SIG-M5 treated with dmso at 0.1 percent for 504 hours (cell line): ENCODE measurements around the gene MAN2A1.

ENCODE experiments used
- DNase-seq: peaks from one replicate; lab custom pipeline; 2025; ENCODE audit not compliant: unreplicated experiment; lab: John Stamatoyannopoulos, UW

Gene MAN2A1

GRCh38 chr5:109678447-109678846 is 11.3 kb upstream of the MAN2A1 start:
- no peak for DNase-seq

GRCh38 chr5:109681763-109682162 is 8.0 kb upstream of the MAN2A1 start:
- DNase-seq, result no peak

DNA sequence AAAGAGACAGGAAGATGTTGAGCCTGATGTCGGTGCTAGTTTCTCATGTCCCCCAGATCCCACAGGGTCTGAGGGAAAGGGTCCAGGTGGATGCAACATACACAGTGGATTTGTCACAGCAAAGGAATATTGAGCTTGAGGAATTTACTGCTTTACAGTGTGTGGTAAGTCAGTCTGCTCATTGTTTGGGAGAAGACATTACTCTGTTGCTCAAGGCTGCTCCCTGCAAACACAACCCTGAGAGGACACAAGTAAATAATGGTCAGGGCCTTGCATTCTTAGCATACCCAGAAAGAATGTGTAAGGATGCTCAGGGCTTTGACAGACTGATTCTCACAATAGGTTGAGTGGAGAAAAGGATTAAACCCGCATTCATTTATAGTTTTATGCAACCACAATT is 7.3 kb upstream of the MAN2A1 start:
- DNase-seq, result no peak

- DNase-seq, result no peak
Observed at GRCh38 chr5:109685916-109686315, 3.8 kb upstream of the MAN2A1 start.

DNA sequence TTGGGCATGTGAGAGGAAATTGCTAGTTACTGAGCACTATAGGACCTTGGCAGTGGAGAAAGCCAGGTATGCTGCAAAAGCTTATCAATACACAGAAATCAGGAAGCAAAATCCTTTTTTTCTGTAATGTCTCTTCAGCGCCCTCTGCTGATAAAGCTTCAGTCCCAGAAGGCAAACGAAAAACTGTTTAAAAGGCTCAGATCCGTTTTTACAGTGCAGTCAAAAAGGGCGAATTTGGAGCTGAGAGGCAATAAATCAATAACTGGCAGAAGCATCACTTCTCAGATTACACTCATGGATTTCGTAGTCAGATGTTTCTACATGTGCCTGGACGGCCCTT is 1.1 kb upstream of the MAN2A1 start:
- DNase-seq, result peak; percentile 86

GRCh38 chr5:109688970-109689739 is 572 bp upstream of the MAN2A1 start:
- peak; percentile 90 for DNase-seq

DNA sequence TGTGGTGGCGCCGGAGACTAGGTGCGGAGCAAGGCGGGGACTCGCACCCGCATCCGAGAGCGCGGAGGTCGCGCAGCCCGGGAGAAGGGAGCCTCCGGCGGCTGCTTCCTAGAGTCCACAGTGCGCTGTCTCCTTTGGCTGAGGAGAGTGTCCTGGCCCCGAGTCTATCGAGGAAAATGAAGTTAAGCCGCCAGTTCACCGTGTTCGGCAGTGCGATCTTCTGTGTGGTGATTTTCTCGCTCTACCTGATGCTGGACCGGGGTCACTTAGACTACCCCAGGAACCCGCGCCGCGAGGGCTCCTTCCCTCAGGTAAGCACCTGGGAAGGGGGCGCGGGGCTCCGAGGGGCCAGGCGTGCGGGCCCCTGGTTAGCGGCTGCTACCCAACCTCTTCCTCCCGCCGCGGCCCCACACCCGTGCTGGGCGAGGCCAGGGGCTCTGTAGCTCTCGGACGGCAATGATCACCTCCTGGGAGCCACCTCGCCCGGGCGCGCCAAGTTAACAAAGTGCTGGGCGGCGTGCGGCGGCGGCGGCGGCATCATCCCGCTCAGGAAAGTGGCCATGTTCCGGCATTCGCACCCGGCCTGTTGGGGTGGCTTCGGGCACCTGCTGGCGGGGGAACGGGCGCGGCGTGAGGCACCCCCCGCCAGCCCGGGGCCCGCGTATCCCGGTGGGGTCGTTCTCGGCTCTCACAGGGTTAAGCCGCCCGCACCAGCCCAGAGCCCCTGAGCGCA is 681 bp downstream of the MAN2A1 start:
- peak; percentile 37 for DNase-seq

DNA sequence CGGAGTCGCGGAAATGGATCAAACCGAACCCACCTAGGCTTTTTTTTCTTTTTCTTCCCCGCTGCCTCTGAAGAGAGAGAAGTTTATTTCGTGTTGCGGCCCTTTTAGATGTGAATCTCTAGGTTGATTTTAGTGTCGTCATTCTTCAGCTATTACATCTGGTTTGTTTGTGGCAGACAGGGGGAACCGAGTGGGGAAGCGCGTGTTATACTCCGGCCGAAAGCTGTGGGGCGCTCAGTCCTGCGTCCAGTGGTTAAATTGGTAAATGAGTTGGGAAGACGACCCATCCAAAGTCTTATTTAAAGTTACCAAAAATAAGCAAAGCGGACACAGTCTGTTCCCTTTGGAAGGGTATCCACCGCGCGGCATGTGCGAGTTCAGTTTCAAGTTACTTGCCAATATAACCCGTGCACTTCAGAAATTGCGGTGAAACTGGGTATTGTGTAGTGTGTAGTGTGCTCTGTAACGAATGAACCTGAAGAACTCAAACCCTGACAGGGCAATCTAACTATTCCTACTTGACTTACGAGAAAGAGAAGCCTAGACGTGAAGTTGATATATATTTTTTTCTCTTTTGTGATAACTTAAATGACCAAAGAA is 1.3 kb downstream of the MAN2A1 start:
- DNase-seq, result peak; percentile 75

DNA sequence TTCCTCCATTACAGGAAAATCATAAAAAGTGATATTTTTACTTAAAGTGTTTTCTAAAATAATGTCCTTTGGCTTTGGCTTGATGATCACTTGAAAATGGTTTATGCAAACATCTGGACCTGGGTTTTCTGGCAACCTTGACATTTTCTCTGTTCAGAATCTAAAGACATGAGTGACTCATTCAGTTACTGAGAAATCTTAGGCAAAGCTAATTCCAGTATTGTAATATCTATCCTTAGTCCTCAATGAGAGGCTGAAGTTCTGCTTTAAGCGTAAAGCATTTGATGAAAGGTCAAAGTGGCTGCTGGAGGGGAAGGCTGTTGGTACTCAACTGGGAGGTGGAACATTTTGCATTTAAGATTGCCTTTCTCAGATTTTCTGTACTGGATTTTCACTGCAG is 2.3 kb downstream of the MAN2A1 start:
- DNase-seq, result peak; percentile 17

- no peak for DNase-seq
Observed at GRCh38 chr5:109692852-109693251, 3.1 kb downstream of the MAN2A1 start.

DNA sequence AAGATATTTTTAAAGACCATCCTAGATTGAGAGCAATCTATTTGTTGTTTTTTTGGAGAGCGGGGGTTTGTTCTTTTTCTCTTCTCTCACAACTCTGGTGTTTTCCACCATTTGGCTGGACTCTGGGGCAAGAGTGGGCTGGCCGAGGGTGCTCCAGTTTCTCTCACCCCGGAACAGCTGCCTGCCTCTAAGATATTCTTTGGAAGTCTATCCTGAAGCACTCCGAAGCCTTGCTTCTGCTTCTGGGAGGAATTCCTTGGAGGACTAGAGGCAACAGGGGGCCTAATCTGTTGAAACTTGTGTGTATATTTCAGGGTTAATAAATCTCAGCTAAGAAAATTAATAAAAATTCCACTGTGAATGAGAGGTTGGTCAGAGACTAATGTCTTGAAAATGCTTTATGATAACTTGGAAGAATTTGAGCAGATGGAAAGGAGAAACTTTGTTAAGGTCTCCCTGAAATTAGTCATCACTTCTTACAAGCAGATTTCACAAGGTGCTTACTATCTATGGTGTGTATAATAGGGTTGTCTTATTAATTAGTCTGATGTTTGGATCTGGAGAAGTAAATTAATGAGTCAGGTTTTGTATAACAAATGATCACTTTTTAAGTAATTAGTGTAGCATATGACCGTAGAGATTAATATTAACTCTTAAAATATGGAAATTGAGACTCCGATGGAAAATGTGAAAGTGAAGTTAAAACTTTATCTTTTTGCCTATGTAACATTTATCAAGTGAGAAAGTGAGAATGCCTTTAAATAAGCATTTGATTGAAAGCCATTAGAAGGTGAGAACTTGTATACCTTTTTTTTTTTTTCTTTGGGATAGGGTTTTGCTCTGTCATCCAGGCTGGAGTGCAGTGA is 4.0 kb downstream of the MAN2A1 start:
- peak; percentile 15 for DNase-seq

- no peak for DNase-seq
Observed at GRCh38 chr5:109694451-109694891, 4.7 kb downstream of the MAN2A1 start.

DNA sequence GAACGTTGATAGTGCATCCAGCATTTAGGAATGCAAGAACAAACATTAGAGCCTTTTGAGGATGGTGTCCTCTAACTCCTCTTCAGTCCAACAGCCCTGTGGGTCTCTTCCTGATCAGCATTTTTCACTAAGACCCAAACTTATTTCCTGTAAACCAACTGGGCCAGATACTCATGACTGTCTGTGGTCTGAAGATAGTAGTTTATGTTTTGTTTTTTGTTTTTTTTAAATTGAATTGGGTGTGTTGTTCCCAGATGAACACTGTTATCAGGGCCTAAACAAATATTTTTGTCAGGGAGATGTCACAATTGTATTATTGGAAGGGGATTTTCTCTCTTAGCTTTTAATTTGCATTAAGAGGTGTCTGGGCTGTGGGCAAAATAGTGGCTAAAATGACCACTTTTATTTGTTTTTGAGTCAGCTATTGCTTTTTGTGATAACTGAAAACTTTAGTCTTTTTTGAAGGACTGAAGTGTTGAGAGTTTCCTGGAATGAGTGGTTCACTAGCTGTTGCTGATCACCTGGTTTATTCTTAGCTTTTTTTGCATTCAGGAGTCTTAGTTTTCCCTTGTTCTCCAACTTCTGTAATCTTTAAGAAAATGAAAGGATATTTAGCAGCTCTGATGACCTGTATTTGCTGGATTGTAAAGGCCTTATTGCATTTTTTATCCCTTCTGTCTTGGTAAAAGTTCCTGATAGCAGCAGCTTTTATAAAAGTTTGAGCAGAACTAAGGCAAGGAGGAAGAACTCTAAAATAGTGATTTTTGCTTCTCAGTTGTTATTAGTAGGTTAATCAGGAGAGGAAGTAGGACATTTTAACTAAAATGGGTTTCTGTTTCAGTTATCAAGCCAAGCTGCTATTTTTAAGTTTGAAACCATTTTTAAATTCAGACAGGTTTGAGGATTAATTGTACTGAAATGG is 5.5 kb downstream of the MAN2A1 start:
- peak; percentile 13 for DNase-seq

DNA sequence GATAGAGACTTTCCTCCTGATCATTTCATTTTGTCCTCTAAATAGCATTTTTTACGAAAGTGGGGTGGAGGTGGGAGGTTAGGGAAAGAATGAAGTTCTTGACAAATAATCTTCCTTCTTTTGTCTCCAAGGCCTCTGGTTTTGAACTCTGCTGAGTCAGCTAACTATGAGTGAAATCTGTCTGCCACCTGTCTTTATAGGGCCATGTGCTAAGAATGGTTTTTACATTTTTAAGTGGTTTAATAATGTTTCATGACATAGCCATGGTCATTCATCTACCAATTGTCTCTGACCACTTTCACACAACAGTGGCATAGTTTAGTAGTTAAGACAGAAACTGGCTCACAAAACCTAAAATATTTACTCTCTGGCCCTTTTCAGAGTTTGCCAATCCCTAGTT is 7.6 kb downstream of the MAN2A1 start:
- DNase-seq, result no peak

GRCh38 chr5:109700516-109701153 is 10.9 kb downstream of the MAN2A1 start:
- no peak for DNase-seq

GRCh38 chr5:109701252-109701651 is 11.5 kb downstream of the MAN2A1 start:
- no peak for DNase-seq

- DNase-seq, result no peak
Observed at GRCh38 chr5:109701792-109702191, 12.1 kb downstream of the MAN2A1 start.

DNA sequence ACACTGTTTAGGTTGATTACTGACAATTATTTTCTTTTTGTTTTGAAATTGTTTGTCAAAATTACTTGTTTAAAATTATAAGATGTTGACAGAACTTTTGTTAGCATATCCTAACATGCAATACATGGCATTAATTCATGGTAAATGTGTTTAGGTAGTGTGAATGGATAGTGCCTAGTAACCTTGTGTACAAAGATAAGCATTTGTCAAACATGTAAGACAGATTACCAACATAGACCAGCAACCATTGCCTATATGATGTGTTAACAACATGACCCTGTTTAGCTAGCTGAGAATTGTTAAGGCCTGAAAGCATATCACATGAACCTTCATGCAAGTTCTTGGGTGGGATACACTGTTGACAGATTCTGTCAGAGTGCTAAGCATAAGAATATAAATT is 13.4 kb downstream of the MAN2A1 start:
- no peak for DNase-seq

GRCh38 chr5:109703829-109704228 is 14.1 kb downstream of the MAN2A1 start:
- DNase-seq, result no peak
